IPS DF 19.7 (cell line): ENCODE measurements around the gene GLTPD2.

ENCODE experiments used
- DNase-seq: peaks from one replicate; pipeline ENCODE4 v3.0.0-alpha.2; 2013; ENCODE audit warnings: low read depth, low spot score

The GLTPD2 gene

GRCh38 chr17:4771519-4772234 lies 17.1 kb upstream of the GLTPD2 start, which contains the start of gene TM4SF5:
Gene TM4SF5, plus strand, starts transcription at chr17:4771886. Its CDS starts 37 bp downstream, at chr17:4771923.
- no peak for DNase-seq

GRCh38 chr17:4772235-4772613 lies 16.5 kb upstream of the GLTPD2 start:
- no peak for DNase-seq

- DNase-seq: no peak
These were observed 10.6 kb upstream of the GLTPD2 start for GRCh38 chr17:4777969-4778760.

GRCh38 chr17:4780325-4780955 lies 8.3 kb upstream of the GLTPD2 start:
- DNase-seq: no peak

GRCh38 chr17:4782652-4783051 lies 6.1 kb upstream of the GLTPD2 start:
- DNase-seq: no peak

- no peak for DNase-seq
These were observed 3.3 kb upstream of the GLTPD2 start for GRCh38 chr17:4785311-4786105.

GRCh38 chr17:4786106-4786511 lies 2.7 kb upstream of the GLTPD2 start, which contains the start of gene VMO1:
Gene VMO1, minus strand, starts transcription at chr17:4786364. Its CDS starts 12 bp downstream, at chr17:4786352.
- no peak for DNase-seq

- no peak for DNase-seq
These were observed 2.2 kb upstream of the GLTPD2 start for GRCh38 chr17:4786516-4786915.

GRCh38 chr17:4788159-4788806 lies 481 bp upstream of the GLTPD2 start:
- DNase-seq: no peak

GRCh38 chr17:4789701-4789950 lies 862 bp downstream of the GLTPD2 start:
- DNase-seq: no peak

GRCh38 chr17:4789951-4790704 lies 1.4 kb downstream of the GLTPD2 start:
- DNase-seq: no peak

GRCh38 chr17:4790705-4791088 lies 1.9 kb downstream of the GLTPD2 start:
- no peak for DNase-seq

- DNase-seq: no peak
These were observed 6.4 kb downstream of the GLTPD2 start for GRCh38 chr17:4795168-4795567.

- no peak for DNase-seq
These were observed 7.8 kb downstream of the GLTPD2 start for GRCh38 chr17:4796552-4796920.

- DNase-seq: no peak
These were observed 11.9 kb downstream of the GLTPD2 start for GRCh38 chr17:4800462-4801196.

GRCh38 chr17:4802228-4802627 lies 13.5 kb downstream of the GLTPD2 start, which contains the start of gene C17orf114:
Gene C17orf114, minus strand, starts transcription at chr17:4802328.
- no peak for DNase-seq

- no peak for DNase-seq
These were observed 17.7 kb downstream of the GLTPD2 start for GRCh38 chr17:4806456-4806776.

GRCh38 chr17:4806777-4807604 lies 18.2 kb downstream of the GLTPD2 start, which contains the start of gene PLD2:
Gene PLD2, plus strand, starts transcription at chr17:4807152. Its CDS starts 621 bp downstream, at chr17:4807773.
- no peak for DNase-seq
